Natural killer cell (primary cell): ENCODE results near the gene SAMD10. TPM values are rescaled to one million over a fixed set of nuclear protein-coding genes. Genes with fewer than 3 reads are reported as not detected.
A peak's percentile ranks its signal among the peaks of the same experiment; 100 is the strongest.
"Not testable (repeated sequence)": the region's sequence is repeated elsewhere in the genome, so short reads cannot be mapped to it uniquely, and the experiment has no call there.

ENCODE experiments used
- ATAC-seq, 3 donors: fragments of 150-1000 bp in 2 of 3; fragments of 200-7000 bp in 1 of 3; cut with Tn5 transposase; 1 replicate in 1 of 3; 2 replicates in 2 of 3; pipeline ENCODE4 v1.10.0; 2021; ENCODE audit warnings: mild to moderate bottlenecking in 2 of 3, moderate library complexity in 2 of 3
- DNase-seq, 2 donors: peaks; one replicate each; pipeline versions ENCODE4 v3.0.0 to v3.0.0-alpha.2; 2013 to 2021; ENCODE audit warnings: mixed read lengths in 1 of 2
- H3K27ac ChIP-seq: one replicate; pipeline ENCODE4 v1.5.1; 2013; ENCODE audit warnings: mild to moderate bottlenecking, low read length
- H3K27me3 ChIP-seq: one replicate; pipeline ENCODE4 v1.6.1; 2013; ENCODE audit warnings: low read length; ENCODE audit not compliant: control insufficient read depth, insufficient read depth
- H3K36me3 ChIP-seq: one replicate; pipeline ENCODE4 v1.6.1; 2013; ENCODE audit warnings: low read length; ENCODE audit not compliant: control insufficient read depth, insufficient read depth
- H3K4me1 ChIP-seq: one replicate; pipeline ENCODE4 v1.6.1; 2013; ENCODE audit warnings: low read length; ENCODE audit not compliant: control insufficient read depth, insufficient read depth
- H3K4me3 ChIP-seq: one replicate; pipeline ENCODE4 v1.5.1; 2013; ENCODE audit warnings: low read length
- H3K9me3 ChIP-seq: one replicate; pipeline ENCODE4 v1.6.1; 2013; ENCODE audit warnings: low read length; ENCODE audit not compliant: control insufficient read depth, insufficient read depth
- H3K27ac Mint-ChIP-seq, 2 donors: one replicate each; pipeline ENCODE4 v1.8.0; 2022; ENCODE audit warnings: mild to moderate bottlenecking in 2 of 2, mixed read lengths in 2 of 2, moderate library complexity in 1 of 2
- H3K27me3 Mint-ChIP-seq, 2 donors: one replicate each; pipeline ENCODE4 v1.8.0; 2022; ENCODE audit warnings: low read depth in 2 of 2, mixed read lengths in 2 of 2
- H3K36me3 Mint-ChIP-seq: one replicate; pipeline ENCODE4 v1.8.0; 2022; ENCODE audit warnings: mixed read lengths
- H3K4me1 Mint-ChIP-seq, 2 donors: one replicate each; pipeline ENCODE4 v1.8.0; 2022; ENCODE audit warnings: mixed read lengths in 2 of 2
- H3K4me3 Mint-ChIP-seq: one replicate; pipeline ENCODE4 v1.8.0; 2022; ENCODE audit warnings: mild to moderate bottlenecking, moderate library complexity, mixed read lengths
- H3K9me3 Mint-ChIP-seq, 2 donors: one replicate each; pipeline ENCODE4 v1.8.0; 2022; ENCODE audit warnings: mixed read lengths in 2 of 2
- WGBS: methylation state at CpG from one replicate; pipeline ENCODE4 v1.1.7; 2013; ENCODE audit warnings: missing lambda C conversion rate; ENCODE audit not compliant: insufficient coverage; 5-methylcytosine and 5-hydroxymethylcytosine counted together
- intact Hi-C: fragments of 100-400 bp; cut with micrococcal nuclease; formaldehyde crosslinking; loops from one replicate; pipeline ENCODE4 v1.14.2; 2022
- total RNA-seq, 4 donors: library from RNA; stranded (reverse); fragments of 120-200 nt in 1 of 4; gene quantifications; one replicate each; pipeline versions ENCODE4 v1.2.3 to v1.2.4, GENCODE V29; 2013 to 2022
- TF ChIP-seq, protein P1 (sequence below): fragments of 200-600 bp; IDR thresholded peaks from one replicate; pipeline ENCODE4 v1.8.0; 2022; ENCODE audit warnings: antibody characterized with exemption

Gene SAMD10
- total RNA-seq, 3 donors from 2014 or later (not counting 1 experiment from before 2014, with no cell fraction given) = 15.2 to 22.3 (median 17.6) TPM

- no peaks in the 10 kb centered on the region for H3K27me3 ChIP-seq
- ATAC-seq = peak; percentile 22 to 41 (median 24)
- H3K27ac ChIP-seq = peak overlapping the region; percentile 85
- Mint-ChIP-seq H3K4me1 (peaks cover 59 to 71% of the 10 kb centered on the region in 2 donors), H3K27me3 (no peaks in the 10 kb centered on the region), H3K4me3 (peak overlapping the region; percentile 83), H3K9me3 (no peaks in the 10 kb centered on the region), H3K36me3 (peaks cover 7% of the 10 kb centered on the region), H3K27ac (peak overlapping the region; percentile 88 to 95)
- TF ChIP-seq, protein P1, sequence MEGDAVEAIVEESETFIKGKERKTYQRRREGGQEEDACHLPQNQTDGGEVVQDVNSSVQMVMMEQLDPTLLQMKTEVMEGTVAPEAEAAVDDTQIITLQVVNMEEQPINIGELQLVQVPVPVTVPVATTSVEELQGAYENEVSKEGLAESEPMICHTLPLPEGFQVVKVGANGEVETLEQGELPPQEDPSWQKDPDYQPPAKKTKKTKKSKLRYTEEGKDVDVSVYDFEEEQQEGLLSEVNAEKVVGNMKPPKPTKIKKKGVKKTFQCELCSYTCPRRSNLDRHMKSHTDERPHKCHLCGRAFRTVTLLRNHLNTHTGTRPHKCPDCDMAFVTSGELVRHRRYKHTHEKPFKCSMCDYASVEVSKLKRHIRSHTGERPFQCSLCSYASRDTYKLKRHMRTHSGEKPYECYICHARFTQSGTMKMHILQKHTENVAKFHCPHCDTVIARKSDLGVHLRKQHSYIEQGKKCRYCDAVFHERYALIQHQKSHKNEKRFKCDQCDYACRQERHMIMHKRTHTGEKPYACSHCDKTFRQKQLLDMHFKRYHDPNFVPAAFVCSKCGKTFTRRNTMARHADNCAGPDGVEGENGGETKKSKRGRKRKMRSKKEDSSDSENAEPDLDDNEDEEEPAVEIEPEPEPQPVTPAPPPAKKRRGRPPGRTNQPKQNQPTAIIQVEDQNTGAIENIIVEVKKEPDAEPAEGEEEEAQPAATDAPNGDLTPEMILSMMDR = no peak
- peak; percentile 63 to 76 for DNase-seq
- peak overlapping the region; percentile 58 for H3K4me3 ChIP-seq
- peaks cover 62% of the 10 kb centered on the region for H3K4me1 ChIP-seq
- no peaks in the 10 kb centered on the region for H3K9me3 ChIP-seq
- peaks cover 17% of the 10 kb centered on the region for H3K36me3 ChIP-seq
- WGBS = under 1% methylated on average over 49 of the region's 52 CpGs
- intact Hi-C loops = loop anchor here (2.0 to 5.0 kb wide), 2 partner anchors 22 to 441 kb away; partner anchors contain the start of genes PTK6 and UCKL1
Observed at GRCh38 chr20:63978319-63979228, 868 bp downstream of the SAMD10 start.

DNA sequence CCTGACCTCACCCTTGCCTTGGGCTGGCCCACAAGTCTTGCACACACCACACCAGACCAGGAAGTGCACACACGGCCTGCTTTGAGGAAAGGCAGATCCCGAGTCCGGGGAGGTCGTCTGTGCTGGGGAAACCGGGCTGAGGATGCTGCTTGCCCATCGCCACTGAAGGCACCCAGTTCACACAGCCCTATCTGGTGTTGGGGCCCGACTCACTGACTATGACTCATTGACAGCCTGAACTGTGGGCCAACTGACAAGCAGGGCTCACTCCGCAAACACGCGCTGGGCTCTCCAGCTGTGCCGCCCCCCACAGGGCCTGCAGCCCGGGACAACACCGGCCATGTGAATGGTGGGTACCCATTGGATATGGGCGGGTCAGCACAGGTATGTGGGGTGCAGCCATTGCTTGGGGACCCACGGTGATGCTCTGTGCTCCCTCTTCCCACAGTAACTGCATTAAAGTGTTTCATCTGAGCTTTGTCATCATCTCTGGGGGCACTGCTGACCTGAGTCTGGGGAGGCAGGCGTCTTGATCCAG, 1.6 kb downstream of the SAMD10 start:
- Mint-ChIP-seq H3K9me3 (no peaks in the 10 kb centered on the region), H3K4me1 (peaks cover 58 to 73% of the 10 kb centered on the region in 2 donors), H3K36me3 (peaks cover 1% of the 10 kb centered on the region), H3K27me3 (no peaks in the 10 kb centered on the region), H3K27ac (peak overlapping the region; percentile 88 to 95), H3K4me3 (peak overlapping the region; percentile 83)
- TF ChIP-seq, protein P1 = no peak
- H3K27me3 ChIP-seq = no peaks in the 10 kb centered on the region
- peak overlapping the region; percentile 85 for H3K27ac ChIP-seq
- intact Hi-C loops = loop anchor here (2.0 to 5.0 kb wide), 2 partner anchors 21 to 441 kb away; partner anchors contain the start of genes PTK6 and UCKL1
- 41% methylated on average over 16 of the region's 16 CpGs for WGBS
- peaks cover 13% of the 10 kb centered on the region for H3K36me3 ChIP-seq
- H3K4me1 ChIP-seq = peaks cover 62% of the 10 kb centered on the region
- no peaks in the 10 kb centered on the region for H3K9me3 ChIP-seq
- DNase-seq (peak; percentile 68 to 71), ATAC-seq (peak; percentile 56 to 64 (median 58))
- no peak overlapping the region for H3K4me3 ChIP-seq

GRCh38 chr20:63976980-63977738, 2.3 kb downstream of the SAMD10 start:
- WGBS = 93% methylated on average over 17 of the region's 18 CpGs
- Histone ChIP-seq H3K4me1 (peaks cover 57% of the 10 kb centered on the region), H3K27me3 (no peaks in the 10 kb centered on the region), H3K27ac (peak overlapping the region; percentile 85), H3K4me3 (no peak overlapping the region), H3K9me3 (no peaks in the 10 kb centered on the region), H3K36me3 (peaks cover 11% of the 10 kb centered on the region)
- peak overlapping the region; percentile 71 for H3K4me3 Mint-ChIP-seq
- no peaks in the 10 kb centered on the region for H3K36me3 Mint-ChIP-seq
- H3K27me3 Mint-ChIP-seq = no peaks in the 10 kb centered on the region
- peak overlapping the region; percentile 88 to 95 for H3K27ac Mint-ChIP-seq
- H3K9me3 Mint-ChIP-seq = no peaks in the 10 kb centered on the region
- H3K4me1 Mint-ChIP-seq = peaks cover 52 to 66% of the 10 kb centered on the region in 2 donors
- no peak for ATAC-seq
- TF ChIP-seq, protein P1 = no peak
- intact Hi-C loops = loop anchor here (5.0 kb wide), 1 partner anchor 440 kb away; the partner anchor contains the start of gene PTK6
- DNase-seq = no peak

- Histone ChIP-seq H3K36me3 (peaks cover 11% of the 10 kb centered on the region), H3K4me1 (peaks cover 50% of the 10 kb centered on the region)
- not testable (repeated sequence) for H3K4me3 ChIP-seq, DNase-seq, H3K27ac ChIP-seq, H3K27me3 ChIP-seq, H3K27me3 Mint-ChIP-seq, H3K9me3 ChIP-seq, ATAC-seq, H3K9me3 Mint-ChIP-seq, H3K36me3 Mint-ChIP-seq
- peak overlapping the region; percentile 39 to 95 for H3K27ac Mint-ChIP-seq
- H3K4me3 Mint-ChIP-seq = peak overlapping the region; percentile 51
- WGBS = 85% methylated on average over 7 of the region's 7 CpGs
- peaks cover 45 to 60% of the 10 kb centered on the region in 2 donors for H3K4me1 Mint-ChIP-seq
- intact Hi-C loops = loop anchor here (5.0 kb wide), 1 partner anchor 439 kb away; the partner anchor contains the start of gene PTK6
Observed at GRCh38 chr20:63976511-63976910, 2.9 kb downstream of the SAMD10 start.
